ENCODE results near the gene GP5.

Gene GP5, protein sequence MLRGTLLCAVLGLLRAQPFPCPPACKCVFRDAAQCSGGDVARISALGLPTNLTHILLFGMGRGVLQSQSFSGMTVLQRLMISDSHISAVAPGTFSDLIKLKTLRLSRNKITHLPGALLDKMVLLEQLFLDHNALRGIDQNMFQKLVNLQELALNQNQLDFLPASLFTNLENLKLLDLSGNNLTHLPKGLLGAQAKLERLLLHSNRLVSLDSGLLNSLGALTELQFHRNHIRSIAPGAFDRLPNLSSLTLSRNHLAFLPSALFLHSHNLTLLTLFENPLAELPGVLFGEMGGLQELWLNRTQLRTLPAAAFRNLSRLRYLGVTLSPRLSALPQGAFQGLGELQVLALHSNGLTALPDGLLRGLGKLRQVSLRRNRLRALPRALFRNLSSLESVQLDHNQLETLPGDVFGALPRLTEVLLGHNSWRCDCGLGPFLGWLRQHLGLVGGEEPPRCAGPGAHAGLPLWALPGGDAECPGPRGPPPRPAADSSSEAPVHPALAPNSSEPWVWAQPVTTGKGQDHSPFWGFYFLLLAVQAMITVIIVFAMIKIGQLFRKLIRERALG

GRCh38 chr3:194399166-194399565, at the start of gene GP5:
Gene GP5 (minus strand): TSS chr3:194399266. CDS start chr3:194398282, 984 bp downstream.
- TF ChIP-seq CTCF (IDR thresholded peaks at IDR 0.05), result no peak

DNA sequence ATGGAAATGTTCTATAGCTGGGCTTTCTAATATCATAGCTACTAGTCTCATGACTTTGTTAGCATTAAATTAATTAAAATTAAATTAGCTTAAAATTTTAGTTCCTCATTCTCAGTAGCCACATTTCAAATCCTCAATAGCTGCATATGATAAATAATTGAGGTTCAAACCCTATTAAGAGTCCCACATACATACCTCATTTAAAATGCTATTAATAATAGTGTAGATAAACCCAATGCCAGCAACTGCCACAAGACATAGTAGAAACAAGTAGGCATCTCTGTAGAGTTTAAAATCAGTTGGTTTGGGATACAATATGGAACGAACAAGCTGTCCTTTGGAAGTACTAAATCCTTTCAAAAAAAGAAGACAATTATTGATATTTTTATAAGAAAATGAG, 48.6 kb upstream of the GP5 start:
- no peak for TF ChIP-seq CTCF (IDR thresholded peaks at IDR 0.05)

GRCh38 chr3:194447161-194447560, 48.1 kb upstream of the GP5 start:
- no peak for TF ChIP-seq CTCF (IDR thresholded peaks at IDR 0.05)

DNA sequence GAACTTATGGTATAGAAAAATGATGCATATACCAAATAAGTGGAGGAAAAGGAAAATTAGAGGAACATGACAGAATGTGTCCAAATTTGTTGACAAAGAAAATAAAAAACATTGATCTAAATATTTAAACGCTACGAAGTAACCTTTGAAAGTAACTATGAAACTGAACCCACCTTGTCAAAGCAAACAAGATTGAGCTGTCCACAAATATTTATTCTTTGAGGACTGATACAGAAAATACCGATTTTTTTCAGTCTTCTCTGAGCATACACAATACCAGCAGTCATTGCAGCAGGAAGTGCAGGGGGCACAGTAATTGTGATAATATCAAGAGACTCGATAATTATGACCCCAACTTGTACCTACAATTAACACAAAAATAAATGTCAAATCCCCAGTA, 47.7 kb upstream of the GP5 start:
- TF ChIP-seq CTCF (IDR thresholded peaks at IDR 0.05), result no peak

DNA sequence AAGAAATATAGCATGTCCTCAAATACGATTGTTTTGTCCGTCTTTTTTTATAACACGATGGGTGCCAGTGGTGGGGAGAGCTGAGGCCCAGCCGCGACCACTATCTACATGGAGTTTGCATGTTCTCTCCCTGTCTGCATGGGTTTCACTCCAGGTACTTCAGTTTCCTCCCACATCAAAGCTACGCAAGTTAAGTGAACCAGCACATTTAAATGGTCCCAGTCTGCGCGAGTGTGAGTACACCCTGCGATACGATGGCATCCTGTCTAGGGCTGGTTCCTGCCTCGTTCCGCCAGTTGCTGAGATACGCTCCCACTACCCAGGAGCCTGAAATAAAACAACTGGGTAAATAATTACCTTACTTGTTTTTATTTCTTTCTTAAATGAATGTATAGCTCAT, 47.1 kb upstream of the GP5 start:
- TF ChIP-seq CTCF (IDR thresholded peaks at IDR 0.05), result no peak

GRCh38 chr3:194443901-194444300, 44.8 kb upstream of the GP5 start:
- TF ChIP-seq CTCF (IDR thresholded peaks at IDR 0.05), result no peak

DNA sequence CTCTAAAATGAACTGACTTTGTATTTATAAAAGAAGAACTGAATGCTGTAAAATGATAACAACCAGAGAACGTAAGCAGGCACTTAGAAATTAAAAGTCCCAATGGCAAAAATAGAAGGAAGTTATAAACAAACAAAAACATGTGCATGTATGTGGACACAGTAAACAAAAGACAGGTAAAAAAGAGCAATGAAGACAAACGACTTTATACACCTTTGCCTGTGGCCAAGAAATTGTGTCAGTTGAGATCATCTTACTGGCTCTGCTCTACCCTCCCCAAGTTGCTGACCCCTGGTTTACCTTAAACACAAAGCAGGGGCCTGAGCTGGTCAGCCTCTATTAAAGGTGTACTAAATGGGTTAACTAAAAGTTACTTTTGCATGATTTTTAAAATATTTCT, 41.7 kb upstream of the GP5 start:
- TF ChIP-seq CTCF (IDR thresholded peaks at IDR 0.05), result no peak
